HCT116 (cell line): Measurements from ENCODE around the gene TREM1. TPM values are rescaled to one million over a fixed set of nuclear protein-coding genes. Genes with fewer than 3 reads are reported as not detected.

ENCODE experiments used
- ATAC-seq: fragments of 200-7000 bp; cut with Tn5 transposase; 2 replicates; pipeline ENCODE4 v1.9.1; 2020; ENCODE audit warnings: mild to moderate bottlenecking, moderate library complexity
- BruUV-seq: library from RNA; stranded (reverse); fragments of 400-500 nt; replicated peaks from 2 replicates; lab custom pipeline; 2021; lab: Mats Ljungman, UMichigan
- CTCF ChIA-PET: fragments of 300-600 bp; sonication (Branson Sonifier 250); formaldehyde crosslinking; loops from one replicate; lab custom pipeline; 2021; ENCODE audit warnings: antibody characterized with exemption; lab: Charles Lee
- POLR2A ChIA-PET: fragments of 300-600, 350-600 bp; sonication (Branson Sonifier 250); formaldehyde crosslinking; loops from one replicate; lab custom pipeline; 2021; ENCODE audit warnings: antibody characterized with exemption; lab: Charles Lee
- RAD21 ChIA-PET, 2 experiments: fragments of 300-600 bp; sonication (Branson Sonifier 250); formaldehyde crosslinking; loops; one replicate each; lab custom pipeline; 2023; ENCODE audit warnings: low total read pairs in 2 of 2; ENCODE audit not compliant: uncharacterized antibody in 2 of 2, unreplicated experiment in 2 of 2, low non-redundant PET in 1 of 2; lab: Charles Lee
- DNase-seq: peaks from one replicate; pipeline ENCODE4 v3.0.0-alpha.2; 2010; ENCODE audit warnings: low read depth, low spot score
- H2AFZ ChIP-seq: fragments of 200-600 bp; shearing (Covaris generic), sonication (generic); 2 replicates; pipeline ENCODE4 v1.6.1; 2017; ENCODE audit warnings: low read depth, mixed run types, mixed read lengths, antibody characterized with exemption, low read length; ENCODE audit not compliant: poor library complexity, severe bottlenecking
- H3K27ac ChIP-seq: 2 replicates; pipeline ENCODE4 v1.5.1; 2012; ENCODE audit warnings: low read depth, low read length
- H3K27me3 ChIP-seq: fragments of 200-600 bp; sonication (generic); 2 replicates; pipeline ENCODE4 v1.6.1; 2016; ENCODE audit warnings: mixed run types, low read length, mixed read lengths; ENCODE audit not compliant: insufficient read depth
- H3K36me3 ChIP-seq, 2 experiments: fragments of 200-500 bp in 1 of 2; fragments of 200-600 bp in 1 of 2; sonication (Bioruptor generic) in 1 of 2; sonication (generic) in 1 of 2; 2 replicates each; pipeline versions ENCODE4 v1.5.1 to v1.6.1; 2014 to 2016; ENCODE audit warnings: low read length in 2 of 2, inconsistent platforms in 1 of 2, mixed read lengths in 1 of 2, mixed run types in 1 of 2; ENCODE audit not compliant: insufficient read depth in 2 of 2, control insufficient read depth in 1 of 2
- H3K4me1 ChIP-seq, 2 experiments: fragments of 200-600 bp in 1 of 2; sonication (generic) in 1 of 2; 2 replicates each; pipeline versions ENCODE4 v1.5.1 to v1.6.1; 2012 to 2017; ENCODE audit warnings: low read length in 2 of 2, inconsistent platforms in 1 of 2, mild to moderate bottlenecking in 1 of 2, mixed read lengths in 1 of 2, mixed run types in 1 of 2, moderate library complexity in 1 of 2; ENCODE audit not compliant: insufficient read depth in 2 of 2, control insufficient read depth in 1 of 2
- H3K4me2 ChIP-seq: fragments of 200-600 bp; sonication (generic); 2 replicates; pipeline ENCODE4 v1.6.1; 2017; ENCODE audit warnings: mixed run types, low read length, mixed read lengths
- H3K4me3 ChIP-seq, 2 experiments: fragments of 200-600 bp in 1 of 2; sonication (generic) in 1 of 2; replicated peaks in 1 of 2; 2 replicates each; pipeline ENCODE4 v1.5.1; 2011 to 2016; ENCODE audit warnings: low read length in 2 of 2, control low read depth in 1 of 2, low read depth in 1 of 2, mild to moderate bottlenecking in 1 of 2, mixed read lengths in 1 of 2, mixed run types in 1 of 2
- H3K79me2 ChIP-seq: fragments of 200-600 bp; sonication (generic); 2 replicates; pipeline ENCODE4 v1.6.1; 2017; ENCODE audit warnings: mild to moderate bottlenecking, mixed run types, low read length, moderate library complexity, mixed read lengths; ENCODE audit not compliant: insufficient read depth
- H3K9ac ChIP-seq: fragments of 200-600 bp; sonication (generic); 2 replicates; pipeline ENCODE4 v1.6.1; 2016; ENCODE audit warnings: low read length, mixed read lengths
- H3K9me2 ChIP-seq: fragments of 200-600 bp; sonication (generic), shearing (Covaris generic); 2 replicates; pipeline ENCODE4 v1.6.1; 2017; ENCODE audit warnings: mixed run types, mild to moderate bottlenecking, moderate library complexity; ENCODE audit not compliant: insufficient read depth
- H3K9me3 ChIP-seq, 2 experiments: fragments of 200-500 bp in 1 of 2; fragments of 200-600 bp in 1 of 2; sonication (Bioruptor generic) in 1 of 2; sonication (generic) in 1 of 2; 2 replicates each; pipeline ENCODE4 v1.6.1; 2014 to 2017; ENCODE audit warnings: low read length in 2 of 2, mixed read lengths in 2 of 2, inconsistent platforms in 1 of 2, low read depth in 1 of 2, mild to moderate bottlenecking in 1 of 2, mixed run types in 1 of 2, moderate library complexity in 1 of 2; ENCODE audit not compliant: control insufficient read depth in 1 of 2, insufficient read depth in 1 of 2
- H4K20me1 ChIP-seq: fragments of 200-600 bp; sonication (generic), shearing (Covaris generic); 2 replicates; pipeline ENCODE4 v1.6.1; 2017; ENCODE audit warnings: mixed run types, mild to moderate bottlenecking, moderate library complexity; ENCODE audit not compliant: insufficient read depth
- CBX3 ChIP-seq: IDR thresholded peaks from 2 replicates; pipeline ENCODE4 v1.6.1; 2012; ENCODE audit warnings: low read depth
- EGR1 ChIP-seq: IDR thresholded peaks from 2 replicates; pipeline ENCODE4 v1.6.1; 2012; ENCODE audit warnings: low read depth
- ELF1 ChIP-seq: IDR thresholded peaks from 2 replicates; pipeline ENCODE4 v1.6.1; 2012; ENCODE audit warnings: low read depth, borderline replicate concordance
- EZH2phosphoT487 ChIP-seq: fragments of 200-600 bp; IDR thresholded peaks from 2 replicates; pipeline ENCODE4 v1.6.1; 2018; ENCODE audit warnings: antibody characterized with exemption, borderline replicate concordance
- FOSL1 ChIP-seq: IDR thresholded peaks from 2 replicates; pipeline ENCODE4 v1.6.1; 2012; ENCODE audit warnings: low read depth
- MAX ChIP-seq: IDR thresholded peaks from 2 replicates; pipeline ENCODE4 v1.6.1; 2012
- POLR2AphosphoS5 ChIP-seq: IDR thresholded peaks from 2 replicates; pipeline ENCODE4 v1.6.1; 2011; ENCODE audit warnings: mild to moderate bottlenecking, low read depth, low read length, moderate library complexity
- SIN3A ChIP-seq: IDR thresholded peaks from 2 replicates; pipeline ENCODE4 v1.6.1; 2012; ENCODE audit warnings: low read depth
- SP1 ChIP-seq: IDR thresholded peaks from 2 replicates; pipeline ENCODE4 v1.6.1; 2012; ENCODE audit warnings: low read depth
- SRF ChIP-seq: IDR thresholded peaks from 2 replicates; pipeline ENCODE4 v1.6.1; 2012; ENCODE audit warnings: low read depth
- TCF7L2 ChIP-seq: IDR thresholded peaks from 2 replicates; pipeline ENCODE4 v1.7.0; 2011; ENCODE audit warnings: borderline replicate concordance, inconsistent platforms; ENCODE audit not compliant: insufficient read depth, insufficient read length; ENCODE audit errors: extremely low read depth
- ZBTB33 ChIP-seq: IDR thresholded peaks from 2 replicates; pipeline ENCODE4 v1.6.1; 2011; ENCODE audit warnings: mild to moderate bottlenecking, low read length, moderate library complexity; ENCODE audit not compliant: insufficient replicate concordance; ENCODE audit errors: extremely low read depth
- ZNF274 ChIP-seq: fragments of 200-500 bp; sonication (Bioruptor generic); IDR thresholded peaks from 2 replicates; pipeline ENCODE4 v1.6.1; 2014; ENCODE audit warnings: mild to moderate bottlenecking, low read depth, low read length, inconsistent platforms
- intact Hi-C: fragments of 100-400 bp; cut with micrococcal nuclease; formaldehyde crosslinking; loops from 2 replicates; pipeline ENCODE4 v1.10.0; 2022
- total RNA-seq: library from RNA; stranded (reverse); gene quantifications from one replicate; pipeline ENCODE4 v1.2.1, GENCODE V29; 2021; ENCODE audit not compliant: unreplicated experiment

TREM1 gene
- total RNA-seq, 1 experiment from 2014 or later = 0.22 TPM

- H3K4me1 ChIP-seq = no peaks in the 10 kb centered on the region
- H3K9me2 ChIP-seq = no peaks in the 10 kb centered on the region; the same call in 1 of the 2 replicates
- no peaks in the 10 kb centered on the region for H3K27me3 ChIP-seq
- no peak overlapping the region for H3K27ac ChIP-seq
- ChIA-PET RAD21 (no interaction called here), CTCF (interaction anchor here (2.1 kb wide), 1 partner anchor 10 kb away, joined by 9 read pairs; no protein-coding TSS in a partner anchor), POLR2A (no interaction called here)
- intact Hi-C loops = no loop called here
- H3K9ac ChIP-seq = no peak overlapping the region
- TF ChIP-seq SP1 = no peak
- no peak for TF ChIP-seq FOSL1
- no peak for TF ChIP-seq EZH2phosphoT487
- TF ChIP-seq ZBTB33 = no peak
- no peak for TF ChIP-seq CBX3
- no peak for TF ChIP-seq SRF
- no peak for TF ChIP-seq EGR1
- TF ChIP-seq SIN3A = no peak
- TF ChIP-seq ZNF274 = no peak
- TF ChIP-seq POLR2AphosphoS5 = no peak
- no peak for TF ChIP-seq ELF1
- TF ChIP-seq MAX = no peak
- TF ChIP-seq TCF7L2 = no peak
- H3K79me2 ChIP-seq = no peaks in the 10 kb centered on the region
- H3K9me3 ChIP-seq = no peaks in the 10 kb centered on the region
- no peak overlapping the region for H2AFZ ChIP-seq
- ATAC-seq (no peak), DNase-seq (no peak)
- no peaks in the 10 kb centered on the region for H3K36me3 ChIP-seq
- no TSS peak for BruUV-seq
- no peak overlapping the region for H3K4me3 ChIP-seq
- no peaks in the 10 kb centered on the region for H4K20me1 ChIP-seq
- no peak overlapping the region for H3K4me2 ChIP-seq
These were observed 2.3 kb upstream of the TREM1 start for GRCh38 chr6:41288754-41289129.
